AG04450 (cell line): Measurements from ENCODE around the gene PPP1R1B. TPM values are rescaled to one million over a fixed set of nuclear protein-coding genes. Genes with fewer than 3 reads are reported as not detected.

Experiments
- CTCF ChIA-PET: fragments of 300-600, 350-600 bp; formaldehyde crosslinking; extraction: SDS; loops from one replicate; lab custom pipeline; 2022; ENCODE audit warnings: antibody characterized with exemption, inconsistent platforms; lab: Charles Lee
- POLR2A ChIA-PET: fragments of 350-600 bp; formaldehyde crosslinking; extraction: SDS; loops from one replicate; lab custom pipeline; 2021; ENCODE audit warnings: antibody characterized with exemption, inconsistent platforms; lab: Yijun Ruan, JAX
- DNase-seq: peaks from one replicate; pipeline ENCODE4 v3.0.0-alpha.2; 2011; ENCODE audit warnings: low read depth, low spot score
- H3K27ac ChIP-seq: one replicate; pipeline ENCODE4 v1.5.1; 2012; ENCODE audit warnings: low read depth, low read length, control low read depth
- H3K27me3 ChIP-seq: one replicate; pipeline ENCODE4 v1.6.0; 2012; ENCODE audit warnings: low read length; ENCODE audit not compliant: control insufficient read depth, insufficient read depth
- H3K4me3 ChIP-seq: 2 replicates; pipeline ENCODE4 v1.5.1; 2011; ENCODE audit warnings: mild to moderate bottlenecking, low read depth, low read length, control low read depth
- H3K9me3 ChIP-seq: 2 replicates; pipeline ENCODE4 v1.5.1; 2012; ENCODE audit warnings: low read length; ENCODE audit not compliant: control insufficient read depth, insufficient read depth
- CTCF ChIP-seq: IDR thresholded peaks from 2 replicates; pipeline ENCODE4 v1.5.1; 2011; ENCODE audit warnings: low read depth, low read length, control low read depth, inconsistent platforms
- polyA plus RNA-seq: library from polyadenylated mRNA; depleted of rRNA; stranded (reverse); fragments of >200 nt; gene quantifications from 2 replicates; pipeline ENCODE4 v1.2.3, GENCODE V29; 2011

Gene PPP1R1B
- polyA plus RNA-seq, 1 experiment, result not detected

GRCh38 chr17:39593371-39593770, 33.4 kb upstream of the PPP1R1B start:
- Histone ChIP-seq H3K9me3 (no peaks in the 10 kb centered on the region; the same call in 1 of the 2 replicates), H3K27ac (no peak overlapping the region), H3K27me3 (peaks cover 52% of the 10 kb centered on the region), H3K4me3 (no peak overlapping the region)
- TF ChIP-seq CTCF, result no peak
- DNase-seq, result no peak
- ChIA-PET POLR2A (no interaction called here), CTCF (interaction anchor here (1.5 kb wide), 1 partner anchor 29 kb away, joined by 4 read pairs; no protein-coding TSS in a partner anchor)

- Histone ChIP-seq H3K4me3 (no peak overlapping the region), H3K27ac (no peak overlapping the region), H3K9me3 (no peaks in the 10 kb centered on the region; the same call in 1 of the 2 replicates), H3K27me3 (peaks cover 67% of the 10 kb centered on the region)
- TF ChIP-seq CTCF, result no peak
- CTCF ChIA-PET, result interaction anchor here (1.1 kb wide), 2 partner anchors 26 to 28 kb away, joined by 3 to 4 read pairs; no protein-coding TSS in a partner anchor
- POLR2A ChIA-PET, result no interaction called here
- no peak for DNase-seq
These were observed 31.5 kb upstream of the PPP1R1B start for GRCh38 chr17:39595294-39595693.

DNA sequence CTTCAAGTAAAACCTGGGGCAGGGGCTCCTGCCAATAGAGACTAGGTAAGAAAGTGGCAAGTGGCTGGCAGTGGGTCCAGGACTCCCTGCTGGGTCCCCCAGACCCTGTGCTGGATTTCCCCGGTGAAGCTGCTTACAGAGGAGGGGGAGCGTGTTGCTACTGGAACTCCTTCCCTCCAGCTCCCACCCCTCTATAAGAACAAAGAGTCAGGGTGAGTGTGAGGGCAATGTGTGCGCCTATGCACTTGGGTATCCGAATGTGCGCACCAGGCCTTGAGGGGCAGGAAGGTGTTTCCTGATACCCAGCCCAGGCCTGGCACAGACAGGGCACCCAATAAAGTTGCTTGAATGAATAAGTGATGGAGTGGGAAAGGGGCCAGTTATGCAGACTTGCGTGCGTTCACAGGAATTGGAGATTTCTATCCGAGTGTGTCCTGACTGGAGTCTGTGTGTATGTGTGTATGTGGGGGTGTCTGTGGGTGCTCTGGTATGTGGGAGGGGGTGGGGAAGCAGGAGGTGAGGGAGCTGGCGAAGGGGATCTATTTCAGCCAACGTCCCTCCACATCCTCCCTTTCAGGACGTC, 30.7 kb upstream of the PPP1R1B start:
- TF ChIP-seq CTCF, result no peak
- DNase-seq, result no peak
- CTCF ChIA-PET, result interaction anchor here (0.6 to 1.1 kb wide), 3 partner anchors 26 to 51 kb away, joined by 3 to 4 read pairs (median 4); no protein-coding TSS in a partner anchor
- Histone ChIP-seq H3K27me3 (peaks cover 74% of the 10 kb centered on the region), H3K4me3 (no peak overlapping the region), H3K27ac (no peak overlapping the region), H3K9me3 (no peaks in the 10 kb centered on the region; the same call in 1 of the 2 replicates)
- POLR2A ChIA-PET, result no interaction called here

- CTCF ChIA-PET, result interaction anchor here (0.6 to 1.1 kb wide), 3 partner anchors 25 to 52 kb away, joined by 3 to 4 read pairs (median 4); no protein-coding TSS in a partner anchor
- Histone ChIP-seq H3K27me3 (peaks cover 78% of the 10 kb centered on the region), H3K9me3 (no peaks in the 10 kb centered on the region; the same call in 1 of the 2 replicates), H3K4me3 (no peak overlapping the region), H3K27ac (no peak overlapping the region)
- POLR2A ChIA-PET, result no interaction called here
- TF ChIP-seq CTCF, result no peak
- no peak for DNase-seq
These were observed 30.0 kb upstream of the PPP1R1B start for GRCh38 chr17:39596543-39597267.
